K562 (cell line): ENCODE data around the gene G6PC3. TPM values are rescaled to one million over a fixed set of nuclear protein-coding genes. Genes with fewer than 3 reads are reported as not detected.

ENCODE experiments used
- ARID1B ChIP-seq: fragments of 450-650 bp; IDR thresholded peaks from 2 replicates; pipeline ENCODE4 v1.6.1; 2016; ENCODE audit warnings: antibody characterized with exemption, mild to moderate bottlenecking, inconsistent platforms
- ERF ChIP-seq: fragments of 450-650 bp; formaldehyde crosslinking; IDR thresholded peaks from 2 replicates; pipeline ENCODE4 v1.4.0; 2020; ENCODE audit warnings: mild to moderate bottlenecking, mixed read lengths
- ETV1 ChIP-seq: fragments of 450-650 bp; conservative IDR thresholded peaks from 2 replicates; pipeline ENCODE4 v1.6.1; 2016; ENCODE audit warnings: missing genetic modification characterization, control low read depth, low read depth, missing compliant biosample characterization
- FOXK2 ChIP-seq, 2 experiments: fragments of 450-650 bp; IDR thresholded peaks in 1 of 2; conservative IDR thresholded peaks in 1 of 2; 2 replicates each; pipeline ENCODE4 v1.6.1; 2016; ENCODE audit warnings: low read depth in 2 of 2, mild to moderate bottlenecking in 1 of 2
- GABPA ChIP-seq: fragments of 200-800 bp; sonication (Bioruptor generic); conservative IDR thresholded peaks from 2 replicates; pipeline ENCODE4 v1.6.1; 2016; ENCODE audit warnings: low read depth, missing genetic modification characterization, missing compliant biosample characterization
- GATAD2A ChIP-seq: fragments of 450-650 bp; IDR thresholded peaks from 2 replicates; pipeline ENCODE4 v1.6.1; 2017
- JUNB ChIP-seq: fragments of 450-650 bp; formaldehyde crosslinking; conservative IDR thresholded peaks from 2 replicates; pipeline ENCODE4 v1.4.0; 2020; ENCODE audit warnings: mild to moderate bottlenecking
- LEF1 ChIP-seq: fragments of 450-650 bp; IDR thresholded peaks from 2 replicates; pipeline ENCODE4 v1.6.1; 2016; ENCODE audit warnings: mild to moderate bottlenecking
- POLR2AphosphoS2 ChIP-seq: IDR thresholded peaks from 2 replicates; pipeline ENCODE4 v1.6.1; 2012; ENCODE audit warnings: low read length, improper control_type of control experiment
- SMARCA4 ChIP-seq: fragments of 450-650 bp; IDR thresholded peaks from 2 replicates; pipeline ENCODE4 v1.6.1; 2016
- TAL1 ChIP-seq: fragments of 450-650 bp; IDR thresholded peaks from 2 replicates; pipeline ENCODE4 v1.6.1; 2016; ENCODE audit warnings: mild to moderate bottlenecking
- TARDBP ChIP-seq: fragments of 450-650 bp; IDR thresholded peaks from 2 replicates; pipeline ENCODE4 v1.6.1; 2016
- ZNF282 ChIP-seq: sonication (generic); formaldehyde crosslinking; IDR thresholded peaks from 2 replicates; pipeline ENCODE4 v1.8.1; 2023; ENCODE audit warnings: missing genetic modification reagents
- ZNF583 ChIP-seq: fragments of 250-450 bp; sonication (Bioruptor Pico); IDR thresholded peaks from 2 replicates; pipeline ENCODE4 v1.4.0; 2020
- polyA plus RNA-seq, 8 experiments: library from polyadenylated mRNA; depleted of rRNA in 4 of 8; stranded (reverse) in 5 of 8; unstranded in 3 of 8; fragments of >200 nt; fragmentation: Nextera tagmentation in 2 of 8; fragmentation: Illumina TruSeq in 1 of 8; extraction: Ambion mirVana in 2 of 8; extraction: Trizol in 1 of 8; gene quantifications; 2 replicates each; pipeline versions ENCODE4 v1.2.1 to v1.2.3, GENCODE V29; 2011 to 2014; ENCODE audit warnings: inconsistent platforms in 1 of 8, missing spikeins in 1 of 8
- total RNA-seq, 7 experiments: library from RNA; depleted of rRNA in 6 of 7; stranded (reverse); fragments of >200 nt in 6 of 7; fragmentation: Illumina TruSeq in 2 of 7; extraction: Trizol in 2 of 7; gene quantifications; 2 replicates each; pipeline versions ENCODE4 v1.2.1 to v1.2.3, GENCODE V29; 2011 to 2021; ENCODE audit warnings: low replicate concordance in 1 of 7
- TF ChIP-seq, protein P1 (sequence below), 3 experiments: fragments of 200-800 bp in 1 of 3; fragments of 250-450 bp in 1 of 3; fragments of 450-650 bp in 1 of 3; sonication (Bioruptor Pico) in 1 of 3; sonication (Bioruptor generic) in 1 of 3; formaldehyde crosslinking in 1 of 3; IDR thresholded peaks; 2 replicates each; pipeline versions ENCODE4 v1.6.1 to v1.8.0; 2016 to 2022; ENCODE audit warnings: mild to moderate bottlenecking in 2 of 3, missing genetic modification characterization in 2 of 3, missing compliant biosample characterization in 1 of 3, moderate library complexity in 1 of 3
- TF ChIP-seq, protein P2 (sequence below), 2 experiments: fragments of 450-650 bp; conservative IDR thresholded peaks; 2 replicates each; pipeline ENCODE4 v1.6.1; 2017; ENCODE audit warnings: mild to moderate bottlenecking in 2 of 2, moderate library complexity in 2 of 2
- TF ChIP-seq, protein P3 (sequence below): fragments of 450-650 bp; IDR thresholded peaks from 2 replicates; pipeline ENCODE4 v1.7.1; 2018; ENCODE audit warnings: mild to moderate bottlenecking, low read depth; ENCODE audit not compliant: partially characterized antibody

Gene G6PC3
- total and polyA plus RNA-seq, 9 of the 15 experiments (the other 6 are each of a cell fraction or from before 2014, with no cell fraction given): 10.4 to 57.8 (median 31.1) TPM

DNA sequence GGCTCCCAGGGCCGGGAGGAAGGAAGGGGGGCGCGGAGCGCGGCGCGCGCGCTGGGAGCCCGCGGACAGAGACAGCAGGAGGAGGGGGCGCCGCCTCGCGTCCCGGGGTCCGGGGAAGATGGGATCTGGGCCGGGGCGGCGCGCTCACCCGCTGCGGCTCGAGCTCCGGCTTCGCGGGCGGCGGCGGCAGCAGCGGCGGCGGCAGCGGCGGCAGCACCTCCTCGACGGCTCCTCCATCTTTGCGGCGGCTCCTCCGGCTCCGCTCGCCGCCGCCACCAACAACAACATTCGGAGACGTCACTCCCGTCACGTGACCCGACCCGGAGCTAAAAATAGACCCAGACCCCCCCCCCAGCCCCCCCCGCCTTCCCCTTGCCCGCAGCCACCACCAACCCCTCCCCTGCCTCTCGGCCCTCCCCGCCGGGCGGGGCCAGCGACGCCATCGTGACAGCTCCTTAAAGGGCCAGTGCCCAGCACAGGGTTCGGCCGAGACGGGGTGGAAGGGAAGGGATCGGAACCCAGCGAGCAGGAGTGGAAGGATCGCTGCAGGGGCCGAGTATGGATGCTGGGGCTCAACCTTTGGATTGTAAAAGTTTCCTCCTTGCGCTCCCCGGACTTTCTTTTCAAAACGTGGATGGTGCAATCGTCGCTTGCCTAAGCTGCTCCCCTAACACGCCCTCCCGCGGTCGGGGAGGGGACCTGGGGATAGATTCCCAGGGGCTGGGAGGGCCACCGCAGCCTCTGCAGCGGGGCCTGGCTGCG lies 53.0 kb downstream of the G6PC3 start, which contains the start of gene HDAC5 (continued):
- TF ChIP-seq, protein P1, sequence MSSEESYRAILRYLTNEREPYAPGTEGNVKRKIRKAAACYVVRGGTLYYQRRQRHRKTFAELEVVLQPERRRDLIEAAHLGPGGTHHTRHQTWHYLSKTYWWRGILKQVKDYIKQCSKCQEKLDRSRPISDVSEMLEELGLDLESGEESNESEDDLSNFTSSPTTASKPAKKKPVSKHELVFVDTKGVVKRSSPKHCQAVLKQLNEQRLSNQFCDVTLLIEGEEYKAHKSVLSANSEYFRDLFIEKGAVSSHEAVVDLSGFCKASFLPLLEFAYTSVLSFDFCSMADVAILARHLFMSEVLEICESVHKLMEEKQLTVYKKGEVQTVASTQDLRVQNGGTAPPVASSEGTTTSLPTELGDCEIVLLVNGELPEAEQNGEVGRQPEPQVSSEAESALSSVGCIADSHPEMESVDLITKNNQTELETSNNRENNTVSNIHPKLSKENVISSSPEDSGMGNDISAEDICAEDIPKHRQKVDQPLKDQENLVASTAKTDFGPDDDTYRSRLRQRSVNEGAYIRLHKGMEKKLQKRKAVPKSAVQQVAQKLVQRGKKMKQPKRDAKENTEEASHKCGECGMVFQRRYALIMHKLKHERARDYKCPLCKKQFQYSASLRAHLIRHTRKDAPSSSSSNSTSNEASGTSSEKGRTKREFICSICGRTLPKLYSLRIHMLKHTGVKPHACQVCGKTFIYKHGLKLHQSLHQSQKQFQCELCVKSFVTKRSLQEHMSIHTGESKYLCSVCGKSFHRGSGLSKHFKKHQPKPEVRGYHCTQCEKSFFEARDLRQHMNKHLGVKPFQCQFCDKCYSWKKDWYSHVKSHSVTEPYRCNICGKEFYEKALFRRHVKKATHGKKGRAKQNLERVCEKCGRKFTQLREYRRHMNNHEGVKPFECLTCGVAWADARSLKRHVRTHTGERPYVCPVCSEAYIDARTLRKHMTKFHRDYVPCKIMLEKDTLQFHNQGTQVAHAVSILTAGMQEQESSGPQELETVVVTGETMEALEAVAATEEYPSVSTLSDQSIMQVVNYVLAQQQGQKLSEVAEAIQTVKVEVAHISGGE (CRISPR knock-in tag; IDR thresholded peaks at IDR 0.05): peak in 1 of 3 experiments; percentile 51; a peak in 1 of 6 replicates
- TF ChIP-seq GABPA (0 out of 2 replicates have a peak, but pooled peaks have one; percentile 8), ETV1 (no peak), SMARCA4 (peak; percentile 84), TAL1 (no peak), ARID1B (peak; percentile 52; the same call in 1 of the 2 replicates), ZNF583 (CRISPR knock-in tag) (no peak), ZNF282 (CRISPR knock-in tag) (no peak), LEF1 (0 out of 2 replicates have a peak, but pooled peaks have one; percentile 42), POLR2AphosphoS2 (no peak), TARDBP (no peak; the same call in 1 of the 2 replicates), JUNB (CRISPR knock-in tag) (no peak), GATAD2A (no peak), ERF (CRISPR knock-in tag) (no peak), FOXK2 (conservative IDR thresholded peaks at IDR 0.05 in 1 of 2, IDR thresholded peaks at IDR 0.05 in 1 of 2; ENCODE audit: low read depth in 2 of 2) (no peak)
- TF ChIP-seq, protein P2, sequence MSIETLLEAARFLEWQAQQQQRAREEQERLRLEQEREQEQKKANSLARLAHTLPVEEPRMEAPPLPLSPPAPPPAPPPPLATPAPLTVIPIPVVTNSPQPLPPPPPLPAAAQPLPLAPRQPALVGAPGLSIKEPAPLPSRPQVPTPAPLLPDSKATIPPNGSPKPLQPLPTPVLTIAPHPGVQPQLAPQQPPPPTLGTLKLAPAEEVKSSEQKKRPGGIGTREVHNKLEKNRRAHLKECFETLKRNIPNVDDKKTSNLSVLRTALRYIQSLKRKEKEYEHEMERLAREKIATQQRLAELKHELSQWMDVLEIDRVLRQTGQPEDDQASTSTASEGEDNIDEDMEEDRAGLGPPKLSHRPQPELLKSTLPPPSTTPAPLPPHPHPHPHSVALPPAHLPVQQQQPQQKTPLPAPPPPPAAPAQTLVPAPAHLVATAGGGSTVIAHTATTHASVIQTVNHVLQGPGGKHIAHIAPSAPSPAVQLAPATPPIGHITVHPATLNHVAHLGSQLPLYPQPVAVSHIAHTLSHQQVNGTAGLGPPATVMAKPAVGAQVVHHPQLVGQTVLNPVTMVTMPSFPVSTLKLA (conservative IDR thresholded peaks at IDR 0.05): peak; percentile 80 to 85
- TF ChIP-seq, protein P3, sequence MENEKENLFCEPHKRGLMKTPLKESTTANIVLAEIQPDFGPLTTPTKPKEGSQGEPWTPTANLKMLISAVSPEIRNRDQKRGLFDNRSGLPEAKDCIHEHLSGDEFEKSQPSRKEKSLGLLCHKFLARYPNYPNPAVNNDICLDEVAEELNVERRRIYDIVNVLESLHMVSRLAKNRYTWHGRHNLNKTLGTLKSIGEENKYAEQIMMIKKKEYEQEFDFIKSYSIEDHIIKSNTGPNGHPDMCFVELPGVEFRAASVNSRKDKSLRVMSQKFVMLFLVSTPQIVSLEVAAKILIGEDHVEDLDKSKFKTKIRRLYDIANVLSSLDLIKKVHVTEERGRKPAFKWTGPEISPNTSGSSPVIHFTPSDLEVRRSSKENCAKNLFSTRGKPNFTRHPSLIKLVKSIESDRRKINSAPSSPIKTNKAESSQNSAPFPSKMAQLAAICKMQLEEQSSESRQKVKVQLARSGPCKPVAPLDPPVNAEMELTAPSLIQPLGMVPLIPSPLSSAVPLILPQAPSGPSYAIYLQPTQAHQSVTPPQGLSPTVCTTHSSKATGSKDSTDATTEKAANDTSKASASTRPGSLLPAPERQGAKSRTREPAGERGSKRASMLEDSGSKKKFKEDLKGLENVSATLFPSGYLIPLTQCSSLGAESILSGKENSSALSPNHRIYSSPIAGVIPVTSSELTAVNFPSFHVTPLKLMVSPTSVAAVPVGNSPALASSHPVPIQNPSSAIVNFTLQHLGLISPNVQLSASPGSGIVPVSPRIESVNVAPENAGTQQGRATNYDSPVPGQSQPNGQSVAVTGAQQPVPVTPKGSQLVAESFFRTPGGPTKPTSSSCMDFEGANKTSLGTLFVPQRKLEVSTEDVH: no peak
